Fibroblast of pulmonary artery (primary cell): Measurements from ENCODE around the gene SBF2.

Source experiments
- DNase-seq: peaks from one replicate; pipeline ENCODE4 v3.0.0-alpha.2; 2010; ENCODE audit warnings: low read depth
- H3K4me3 ChIP-seq: replicated peaks from 2 replicates; pipeline ENCODE4 v1.5.1; 2011; ENCODE audit warnings: low read depth, mild to moderate bottlenecking, control low read depth, low read length, moderate library complexity
- CTCF ChIP-seq: IDR thresholded peaks from 2 replicates; pipeline ENCODE4 v1.5.1; 2011; ENCODE audit warnings: mild to moderate bottlenecking, control low read depth, low read length, inconsistent platforms; ENCODE audit errors: missing control alignments

Gene SBF2

GRCh38 chr11:9899676-9900075 lies 394.3 kb downstream of the SBF2 start:
- TF ChIP-seq CTCF: no peak

GRCh38 chr11:9896902-9897301 lies 397.1 kb downstream of the SBF2 start:
- DNase-seq: no peak
- H3K4me3 ChIP-seq: no peak overlapping the region

More at GRCh38 chr11:9899676-9900075, 394.3 kb downstream of the SBF2 start:
- no peak for DNase-seq
- no peak overlapping the region for H3K4me3 ChIP-seq

GRCh38 chr11:9895006-9895405 lies 399.0 kb downstream of the SBF2 start:
- no peak for DNase-seq
- no peak for TF ChIP-seq CTCF
- H3K4me3 ChIP-seq: no peak overlapping the region

More at GRCh38 chr11:9896902-9897301, 397.1 kb downstream of the SBF2 start:
- TF ChIP-seq CTCF: no peak

- no peak for DNase-seq
- H3K4me3 ChIP-seq: no peak overlapping the region
- no peak for TF ChIP-seq CTCF
Measured at GRCh38 chr11:9893474-9893873, 400.5 kb downstream of the SBF2 start.

GRCh38 chr11:9888938-9889337 lies 405.1 kb downstream of the SBF2 start:
- no peak for TF ChIP-seq CTCF
- no peak for DNase-seq
- no peak overlapping the region for H3K4me3 ChIP-seq

GRCh38 chr11:9887472-9887871 lies 406.5 kb downstream of the SBF2 start:
- DNase-seq: no peak
- no peak overlapping the region for H3K4me3 ChIP-seq
- TF ChIP-seq CTCF: no peak

GRCh38 chr11:9886595-9886994 lies 407.4 kb downstream of the SBF2 start:
- no peak for DNase-seq
- no peak overlapping the region for H3K4me3 ChIP-seq
- TF ChIP-seq CTCF: no peak
